Fibroblast of lung (primary cell): ENCODE data around the gene PTF1A. TPM values are rescaled to one million over a fixed set of nuclear protein-coding genes. Genes with fewer than 3 reads are reported as not detected.

Experiments used
- DNase-seq, 2 donors: peaks; one replicate each; pipeline versions ENCODE4 v3.0.0 to v3.0.0-alpha.2; 2010; ENCODE audit warnings: low read depth in 2 of 2
- H2AFZ ChIP-seq: 2 replicates; pipeline ENCODE4 v1.5.1; 2012; ENCODE audit warnings: low read length, control low read depth, inconsistent platforms
- H3K27ac ChIP-seq: 2 replicates; pipeline ENCODE4 v1.5.1; 2011; ENCODE audit warnings: low read length, control low read depth; ENCODE audit not compliant: insufficient read depth
- H3K27me3 ChIP-seq: 2 replicates; pipeline ENCODE4 v1.5.1; 2011; ENCODE audit warnings: mild to moderate bottlenecking, low read length; ENCODE audit not compliant: control insufficient read depth, insufficient read depth
- H3K36me3 ChIP-seq: 2 replicates; pipeline ENCODE4 v1.5.1; 2011; ENCODE audit warnings: low read length; ENCODE audit not compliant: control insufficient read depth, insufficient read depth
- H3K4me1 ChIP-seq: 2 replicates; pipeline ENCODE4 v1.5.1; 2011; ENCODE audit warnings: low read length; ENCODE audit not compliant: control insufficient read depth, insufficient read depth; ENCODE audit errors: extremely low read depth
- H3K4me2 ChIP-seq: 2 replicates; pipeline ENCODE4 v1.5.1; 2011; ENCODE audit warnings: low read length, control low read depth; ENCODE audit not compliant: insufficient read depth; ENCODE audit errors: extremely low read depth
- H3K4me3 ChIP-seq, 4 experiments: fragments of 200-600 bp in 1 of 4; sonication (generic) in 1 of 4; replicated peaks in 1 of 4; 2 replicates each; pipeline ENCODE4 v1.5.1; 2011 to 2016; ENCODE audit warnings: low read length in 4 of 4, low read depth in 3 of 4, mild to moderate bottlenecking in 3 of 4, control low read depth in 2 of 4, inconsistent platforms in 1 of 4, mixed read lengths in 1 of 4; ENCODE audit not compliant: insufficient read depth in 1 of 4; ENCODE audit errors: control extremely low read depth in 1 of 4
- H3K79me2 ChIP-seq: 2 replicates; pipeline ENCODE4 v1.5.1; 2012; ENCODE audit warnings: mild to moderate bottlenecking, low read length, inconsistent platforms; ENCODE audit not compliant: control insufficient read depth, insufficient read depth
- H3K9ac ChIP-seq: 2 replicates; pipeline ENCODE4 v1.5.1; 2011; ENCODE audit warnings: mild to moderate bottlenecking, low read length, control low read depth; ENCODE audit not compliant: insufficient read depth
- H3K9me3 ChIP-seq: 2 replicates; pipeline ENCODE4 v1.5.1; 2012; ENCODE audit warnings: low read depth, low read length; ENCODE audit not compliant: control insufficient read depth, insufficient read depth
- H4K20me1 ChIP-seq: 2 replicates; pipeline ENCODE4 v1.5.1; 2011; ENCODE audit warnings: low read length; ENCODE audit not compliant: control insufficient read depth, insufficient read depth; ENCODE audit errors: extremely low read depth
- EZH2 ChIP-seq: IDR thresholded peaks from 2 replicates; pipeline ENCODE4 v1.5.1; 2012; ENCODE audit warnings: low read length, control low read depth, mild to moderate bottlenecking; ENCODE audit errors: missing control alignments
- polyA minus RNA-seq: library from RNA; depleted of rRNA, polyadenylated mRNA; stranded (reverse); fragments of >200 nt; gene quantifications from 2 replicates; pipeline ENCODE4 v1.2.3, GENCODE V29; 2011; ENCODE audit warnings: low replicate concordance
- polyA plus RNA-seq, 2 donors: library from polyadenylated mRNA; depleted of rRNA in 1 of 2; stranded (reverse) in 1 of 2; unstranded in 1 of 2; fragments of >200 nt; gene quantifications; 2 replicates each; pipeline ENCODE4 v1.2.1, GENCODE V29; 2011 to 2012; ENCODE audit warnings: missing spikeins in 1 of 2
- total RNA-seq: library from RNA; depleted of rRNA; stranded (reverse); fragments of >200 nt; gene quantifications from 2 replicates; pipeline ENCODE4 v1.2.1, GENCODE V29; 2014
- TF ChIP-seq, protein P1 (sequence below), 2 donors: IDR thresholded peaks in 1 of 2; conservative IDR thresholded peaks in 1 of 2; 1 replicate in 1 of 2; 2 replicates in 1 of 2; pipeline ENCODE4 v1.5.1; 2011 to 2012; ENCODE audit warnings: low read length in 2 of 2, control low read depth in 1 of 2, inconsistent platforms in 1 of 2, low read depth in 1 of 2, mild to moderate bottlenecking in 1 of 2

PTF1A gene, protein sequence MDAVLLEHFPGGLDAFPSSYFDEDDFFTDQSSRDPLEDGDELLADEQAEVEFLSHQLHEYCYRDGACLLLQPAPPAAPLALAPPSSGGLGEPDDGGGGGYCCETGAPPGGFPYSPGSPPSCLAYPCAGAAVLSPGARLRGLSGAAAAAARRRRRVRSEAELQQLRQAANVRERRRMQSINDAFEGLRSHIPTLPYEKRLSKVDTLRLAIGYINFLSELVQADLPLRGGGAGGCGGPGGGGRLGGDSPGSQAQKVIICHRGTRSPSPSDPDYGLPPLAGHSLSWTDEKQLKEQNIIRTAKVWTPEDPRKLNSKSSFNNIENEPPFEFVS
- total RNA-seq (not detected in 2 replicates), polyA plus RNA-seq (not detected in 2 replicates), polyA minus RNA-seq (not detected in 2 replicates)
- polyA plus RNA-seq (2012): not detected in 2 replicates

DNA sequence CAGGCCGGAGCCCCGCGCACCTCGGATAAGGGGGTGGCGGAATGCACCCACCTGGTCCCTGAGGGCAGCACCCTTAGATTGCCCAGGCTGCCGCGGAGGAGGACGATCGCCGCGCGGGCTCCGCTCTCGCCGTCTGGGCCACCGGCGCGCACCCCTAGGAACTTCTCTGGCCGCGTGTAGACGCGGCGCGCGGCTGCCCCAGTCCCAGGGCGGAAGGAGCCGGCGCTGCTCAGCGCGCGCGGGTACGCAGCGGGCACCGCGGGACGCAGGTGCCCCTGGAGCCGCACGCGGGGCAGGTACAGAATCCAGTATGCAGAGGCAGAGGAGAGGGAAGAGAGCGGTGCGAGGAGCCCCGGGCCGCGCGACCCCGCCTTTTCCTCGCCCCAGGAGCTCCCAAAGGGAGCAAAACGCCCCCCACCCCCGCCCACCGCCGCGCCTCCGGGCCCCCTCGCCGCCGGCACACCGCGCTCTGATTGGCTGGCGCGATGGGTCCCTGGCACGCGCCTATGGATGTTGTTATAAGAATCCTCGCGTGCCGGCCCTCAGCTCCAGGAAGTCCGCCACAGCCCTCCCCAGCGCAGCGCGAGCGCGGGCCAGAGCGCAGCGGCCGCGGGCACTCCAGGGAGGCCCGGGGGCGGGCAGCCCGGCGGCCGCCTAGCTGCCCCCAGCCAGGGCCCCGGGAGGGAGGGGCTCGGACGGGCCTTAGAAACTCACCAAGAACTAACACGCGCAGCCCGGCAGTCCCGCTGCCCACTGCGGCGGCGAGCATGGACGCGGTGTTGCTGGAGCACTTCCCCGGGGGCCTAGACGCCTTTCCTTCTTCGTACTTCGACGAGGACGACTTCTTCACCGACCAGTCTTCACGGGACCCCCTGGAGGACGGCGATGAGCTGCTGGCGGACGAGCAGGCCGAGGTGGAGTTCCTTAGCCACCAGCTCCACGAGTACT is at the start of gene PTF1A:
PTF1A (plus strand) TSS at position 549 of the 948 bp plus-strand sequence; CDS start at position 768, 219 bp downstream.
- Histone ChIP-seq H3K79me2 (no peaks in the 10 kb centered on the region), H4K20me1 (no peaks in the 10 kb centered on the region), H3K4me2 (no peak within 1 kb of the TSS), H3K4me3 (no peak within 1 kb of the TSS), H3K27ac (no peak within 1 kb of the TSS), H3K9me3 (no peaks in the 10 kb centered on the region), H3K4me1 (no peaks in the 10 kb centered on the region), H2AFZ (no peak within 1 kb of the TSS), H3K36me3 (no peaks in the 10 kb centered on the region), H3K27me3 (peaks cover 29% of the 10 kb centered on the region), H3K9ac (no peak within 1 kb of the TSS)
- DNase-seq: no peak
- TF ChIP-seq, protein P1, sequence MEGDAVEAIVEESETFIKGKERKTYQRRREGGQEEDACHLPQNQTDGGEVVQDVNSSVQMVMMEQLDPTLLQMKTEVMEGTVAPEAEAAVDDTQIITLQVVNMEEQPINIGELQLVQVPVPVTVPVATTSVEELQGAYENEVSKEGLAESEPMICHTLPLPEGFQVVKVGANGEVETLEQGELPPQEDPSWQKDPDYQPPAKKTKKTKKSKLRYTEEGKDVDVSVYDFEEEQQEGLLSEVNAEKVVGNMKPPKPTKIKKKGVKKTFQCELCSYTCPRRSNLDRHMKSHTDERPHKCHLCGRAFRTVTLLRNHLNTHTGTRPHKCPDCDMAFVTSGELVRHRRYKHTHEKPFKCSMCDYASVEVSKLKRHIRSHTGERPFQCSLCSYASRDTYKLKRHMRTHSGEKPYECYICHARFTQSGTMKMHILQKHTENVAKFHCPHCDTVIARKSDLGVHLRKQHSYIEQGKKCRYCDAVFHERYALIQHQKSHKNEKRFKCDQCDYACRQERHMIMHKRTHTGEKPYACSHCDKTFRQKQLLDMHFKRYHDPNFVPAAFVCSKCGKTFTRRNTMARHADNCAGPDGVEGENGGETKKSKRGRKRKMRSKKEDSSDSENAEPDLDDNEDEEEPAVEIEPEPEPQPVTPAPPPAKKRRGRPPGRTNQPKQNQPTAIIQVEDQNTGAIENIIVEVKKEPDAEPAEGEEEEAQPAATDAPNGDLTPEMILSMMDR (conservative IDR thresholded peaks at IDR 0.05 in 1 of 2, IDR thresholded peaks at IDR 0.05 in 1 of 2; ENCODE audit: low read depth in 1 of 2, low read length in 2 of 2): no peak
- TF ChIP-seq EZH2: peak; percentile 53

DNA sequence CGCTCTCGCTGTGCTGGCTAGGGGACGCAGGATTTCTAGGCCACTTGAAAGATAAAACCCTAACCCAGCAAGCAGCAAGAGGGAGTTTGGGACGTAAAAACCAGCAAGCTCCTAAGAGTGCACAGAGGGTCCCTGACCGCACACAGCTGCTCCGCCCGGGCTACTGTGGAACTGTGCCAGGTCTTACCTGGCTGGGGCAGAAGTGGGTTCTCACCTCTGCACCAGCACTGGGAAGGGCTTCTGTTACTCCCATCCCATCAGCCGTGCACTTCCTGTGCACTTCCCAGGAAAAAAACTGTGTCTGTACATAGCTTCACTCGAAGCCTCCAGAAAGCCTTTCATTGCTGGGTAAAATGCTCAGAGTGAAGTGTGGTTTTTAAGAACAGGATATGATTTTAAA is 45.9 kb upstream of the PTF1A start:
- Histone ChIP-seq H3K79me2 (no peaks in the 10 kb centered on the region), H2AFZ (no peak overlapping the region), H3K4me3 (no peak overlapping the region), H3K9me3 (no peaks in the 10 kb centered on the region), H3K27me3 (no peaks in the 10 kb centered on the region), H4K20me1 (no peaks in the 10 kb centered on the region), H3K27ac (no peak overlapping the region), H3K36me3 (no peaks in the 10 kb centered on the region), H3K4me1 (no peaks in the 10 kb centered on the region), H3K4me2 (no peak overlapping the region), H3K9ac (no peak overlapping the region)
- no peak for DNase-seq
- TF ChIP-seq, protein P1 (conservative IDR thresholded peaks at IDR 0.05 in 1 of 2, IDR thresholded peaks at IDR 0.05 in 1 of 2; ENCODE audit: low read depth in 1 of 2, low read length in 2 of 2): no peak
- no peak for TF ChIP-seq EZH2

DNA sequence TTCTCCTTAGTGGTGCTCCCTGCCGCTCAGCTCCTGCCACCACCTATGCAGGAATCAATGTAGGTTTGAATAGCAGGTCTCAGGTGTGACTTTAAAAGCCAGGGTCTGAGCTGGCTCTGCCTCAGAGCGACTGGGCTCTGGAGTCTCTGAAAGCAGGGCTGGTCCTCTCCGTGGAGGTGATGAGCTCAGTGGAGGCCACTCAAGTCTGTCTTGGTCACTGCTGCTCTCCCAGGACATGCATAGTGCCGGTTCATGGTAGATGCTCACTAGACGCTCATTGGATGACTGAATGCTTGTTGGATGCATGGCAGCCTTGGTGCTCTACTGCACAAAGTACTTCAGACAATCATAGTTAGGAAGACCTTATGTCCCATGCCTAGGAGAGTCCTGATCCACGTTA is 45.1 kb upstream of the PTF1A start:
- TF ChIP-seq EZH2: no peak
- TF ChIP-seq, protein P1 (conservative IDR thresholded peaks at IDR 0.05 in 1 of 2, IDR thresholded peaks at IDR 0.05 in 1 of 2; ENCODE audit: low read depth in 1 of 2, low read length in 2 of 2): no peak
- no peaks in the 10 kb centered on the region for H3K36me3 ChIP-seq

More for the DNA sequence above, 45.1 kb upstream of the PTF1A start:
- H3K4me1 ChIP-seq: no peaks in the 10 kb centered on the region
- no peaks in the 10 kb centered on the region for H3K79me2 ChIP-seq
- no peak for DNase-seq
- no peaks in the 10 kb centered on the region for H4K20me1 ChIP-seq
- no peak overlapping the region for H3K9ac ChIP-seq
- H3K4me2 ChIP-seq: no peak overlapping the region
- H2AFZ ChIP-seq: no peak overlapping the region
- no peak overlapping the region for H3K27ac ChIP-seq
- no peaks in the 10 kb centered on the region for H3K27me3 ChIP-seq
- no peak overlapping the region for H3K4me3 ChIP-seq
- no peaks in the 10 kb centered on the region for H3K9me3 ChIP-seq
